HL-60 (cell line): ENCODE measurements around the gene TMEM52.

Experiments used
- DNase-seq, 2 experiments: peaks; one replicate each; pipeline ENCODE4 v3.0.0-alpha.2; 2010 to 2020; ENCODE audit warnings: low read depth in 1 of 2, low spot score in 1 of 2
- H3K27ac ChIP-seq: fragments of 250-450 bp; sonication (Bioruptor Pico); replicated peaks from 2 replicates; pipeline ENCODE4 v1.5.1; 2020; ENCODE audit warnings: mild to moderate bottlenecking, moderate library complexity
- H3K27me3 ChIP-seq: fragments of 250-450 bp; sonication (Bioruptor Pico); 2 replicates; pipeline ENCODE4 v1.5.1; 2021; ENCODE audit warnings: mild to moderate bottlenecking, moderate library complexity; ENCODE audit not compliant: insufficient read depth, poor library complexity, severe bottlenecking
- H3K4me3 ChIP-seq: replicated peaks from 2 replicates; pipeline ENCODE4 v1.5.1; 2011; ENCODE audit warnings: mild to moderate bottlenecking, control low read depth, low read length; ENCODE audit not compliant: insufficient read depth
- CTCF ChIP-seq: IDR thresholded peaks from one replicate; pipeline ENCODE4 v1.5.1; 2011; ENCODE audit warnings: low read length, control low read depth, inconsistent platforms; ENCODE audit not compliant: insufficient read depth
- GABPA ChIP-seq: IDR thresholded peaks from 2 replicates; pipeline ENCODE4 v1.6.1; 2012; ENCODE audit warnings: low read depth
- POLR2AphosphoS5 ChIP-seq: IDR thresholded peaks from 2 replicates; pipeline ENCODE4 v1.6.1; 2012; ENCODE audit warnings: low read depth
- REST ChIP-seq: IDR thresholded peaks from 2 replicates; pipeline ENCODE4 v1.6.1; 2012; ENCODE audit warnings: low read depth; ENCODE audit not compliant: insufficient replicate concordance
- SPI1 ChIP-seq: IDR thresholded peaks from 2 replicates; pipeline ENCODE4 v1.6.1; 2012; ENCODE audit warnings: low read depth, mild to moderate bottlenecking, borderline replicate concordance

TMEM52 gene

GRCh38 chr1:1915911-1916840 is 2.9 kb downstream of the TMEM52 start:
- no peaks in the 10 kb centered on the region for H3K27me3 ChIP-seq
- no peak overlapping the region for H3K4me3 ChIP-seq
- TF ChIP-seq REST, result no peak
- no peak for TF ChIP-seq SPI1
- no peak for TF ChIP-seq CTCF
- no peak for TF ChIP-seq GABPA
- no peak for TF ChIP-seq POLR2AphosphoS5
- H3K27ac ChIP-seq, result no peak overlapping the region
- DNase-seq, result no peak

- Histone ChIP-seq H3K4me3 (no peak within 1 kb of the TSS), H3K27me3 (no peaks in the 10 kb centered on the region), H3K27ac (no peak within 1 kb of the TSS)
- TF ChIP-seq CTCF (no peak), POLR2AphosphoS5 (no peak), SPI1 (no peak), REST (no peak), GABPA (no peak)
- no peak for DNase-seq
These were observed 3.9 kb downstream of the TMEM52 start, which contains the start of gene CALML6 for GRCh38 chr1:1914971-1915692. Gene CALML6, plus strand, starts transcription at chr1:1915260. Its CDS starts 21 bp downstream, at chr1:1915281.

GRCh38 chr1:1914101-1914970 is 4.7 kb downstream of the TMEM52 start:
- TF ChIP-seq SPI1 (no peak), POLR2AphosphoS5 (no peak), GABPA (no peak), CTCF (no peak), REST (no peak)
- no peak for DNase-seq
- no peak overlapping the region for H3K4me3 ChIP-seq
- H3K27me3 ChIP-seq, result no peaks in the 10 kb centered on the region
- no peak overlapping the region for H3K27ac ChIP-seq
